Neural progenitor cell (in vitro differentiated cells): ENCODE measurements around the gene DRC3. TPM values are rescaled to one million over a fixed set of nuclear protein-coding genes. Genes with fewer than 3 reads are reported as not detected.

ENCODE experiments used
- DNase-seq: peaks from one replicate; pipeline ENCODE4 v3.0.0-alpha.2; 2016; ENCODE audit warnings: low spot score
- H2AFZ ChIP-seq: fragments of 200-600 bp; sonication (generic); replicated peaks from 2 replicates; pipeline ENCODE4 v1.6.1; 2016; ENCODE audit warnings: antibody characterized with exemption
- H3F3A ChIP-seq: fragments of 200-600 bp; sonication (generic); 2 replicates; pipeline ENCODE4 v1.6.1; 2016; ENCODE audit warnings: antibody characterized with exemption, low read depth
- H3K27ac ChIP-seq: fragments of 200-600 bp; sonication (generic); 2 replicates; pipeline ENCODE4 v1.5.1; 2016; ENCODE audit warnings: mild to moderate bottlenecking
- H3K27me3 ChIP-seq: fragments of 200-600 bp; sonication (generic); 2 replicates; pipeline ENCODE4 v1.6.1; 2016; ENCODE audit warnings: mild to moderate bottlenecking, moderate library complexity
- H3K36me3 ChIP-seq: fragments of 200-600 bp; sonication (generic); 2 replicates; pipeline ENCODE4 v1.5.1; 2016
- H3K4me1 ChIP-seq: fragments of 200-600 bp; sonication (generic); 2 replicates; pipeline ENCODE4 v1.6.1; 2016; ENCODE audit warnings: mixed run types
- H3K4me2 ChIP-seq: fragments of 200-600 bp; sonication (generic); 2 replicates; pipeline ENCODE4 v1.6.1; 2016
- H3K4me3 ChIP-seq: fragments of 200-600 bp; sonication (generic); 2 replicates; pipeline ENCODE4 v1.5.1; 2016
- H3K79me2 ChIP-seq: fragments of 200-600 bp; sonication (generic); 2 replicates; pipeline ENCODE4 v1.6.1; 2016; ENCODE audit warnings: low read depth
- H3K9ac ChIP-seq: fragments of 200-600 bp; sonication (generic); 2 replicates; pipeline ENCODE4 v1.6.1; 2016
- H3K9me3 ChIP-seq: fragments of 200-600 bp; sonication (generic); 2 replicates; pipeline ENCODE4 v1.5.1; 2016; ENCODE audit warnings: low read depth
- H4K20me1 ChIP-seq: fragments of 200-600 bp; sonication (generic); 2 replicates; pipeline ENCODE4 v1.6.1; 2016; ENCODE audit warnings: low read depth
- H3K27ac Mint-ChIP-seq: 3 replicates; pipeline ENCODE4 v1.8.0; 2021; ENCODE audit warnings: mixed read lengths
- H3K27me3 Mint-ChIP-seq: 2 replicates; pipeline ENCODE4 v1.8.0; 2022; ENCODE audit warnings: low read depth, mild to moderate bottlenecking, inconsistent platforms, moderate library complexity, mixed read lengths; ENCODE audit not compliant: insufficient read depth
- H3K36me3 Mint-ChIP-seq: 3 replicates; pipeline ENCODE4 v1.8.0; 2021; ENCODE audit warnings: mixed read lengths
- H3K4me1 Mint-ChIP-seq: 3 replicates; pipeline ENCODE4 v1.8.0; 2021; ENCODE audit warnings: mixed read lengths
- H3K4me3 Mint-ChIP-seq: 3 replicates; pipeline ENCODE4 v1.8.0; 2021; ENCODE audit warnings: mild to moderate bottlenecking, moderate library complexity, mixed read lengths
- H3K9me3 Mint-ChIP-seq: 3 replicates; pipeline ENCODE4 v1.8.0; 2020; ENCODE audit warnings: mixed read lengths
- EZH2 ChIP-seq: fragments of 200-600 bp; sonication (generic); IDR thresholded peaks from 2 replicates; pipeline ENCODE4 v1.6.1; 2017; ENCODE audit warnings: antibody characterized with exemption, mild to moderate bottlenecking, moderate library complexity
- EZH2phosphoT487 ChIP-seq: fragments of 200-600 bp; sonication (generic); IDR thresholded peaks from 2 replicates; pipeline ENCODE4 v1.6.1; 2017; ENCODE audit warnings: antibody characterized with exemption
- total RNA-seq: library from RNA; depleted of rRNA; stranded (reverse); fragments of >200 nt; gene quantifications from 2 replicates; pipeline ENCODE4 v1.2.3, GENCODE V29; 2015; ENCODE audit warnings: low replicate concordance
- TF ChIP-seq, protein P1 (sequence below): fragments of 200-600 bp; sonication (generic); IDR thresholded peaks from 2 replicates; pipeline ENCODE4 v1.5.1; 2017; ENCODE audit warnings: antibody characterized with exemption, mild to moderate bottlenecking

The DRC3 gene
- total RNA-seq, 1 donor from 2014 or later: 0.07 TPM

DNA sequence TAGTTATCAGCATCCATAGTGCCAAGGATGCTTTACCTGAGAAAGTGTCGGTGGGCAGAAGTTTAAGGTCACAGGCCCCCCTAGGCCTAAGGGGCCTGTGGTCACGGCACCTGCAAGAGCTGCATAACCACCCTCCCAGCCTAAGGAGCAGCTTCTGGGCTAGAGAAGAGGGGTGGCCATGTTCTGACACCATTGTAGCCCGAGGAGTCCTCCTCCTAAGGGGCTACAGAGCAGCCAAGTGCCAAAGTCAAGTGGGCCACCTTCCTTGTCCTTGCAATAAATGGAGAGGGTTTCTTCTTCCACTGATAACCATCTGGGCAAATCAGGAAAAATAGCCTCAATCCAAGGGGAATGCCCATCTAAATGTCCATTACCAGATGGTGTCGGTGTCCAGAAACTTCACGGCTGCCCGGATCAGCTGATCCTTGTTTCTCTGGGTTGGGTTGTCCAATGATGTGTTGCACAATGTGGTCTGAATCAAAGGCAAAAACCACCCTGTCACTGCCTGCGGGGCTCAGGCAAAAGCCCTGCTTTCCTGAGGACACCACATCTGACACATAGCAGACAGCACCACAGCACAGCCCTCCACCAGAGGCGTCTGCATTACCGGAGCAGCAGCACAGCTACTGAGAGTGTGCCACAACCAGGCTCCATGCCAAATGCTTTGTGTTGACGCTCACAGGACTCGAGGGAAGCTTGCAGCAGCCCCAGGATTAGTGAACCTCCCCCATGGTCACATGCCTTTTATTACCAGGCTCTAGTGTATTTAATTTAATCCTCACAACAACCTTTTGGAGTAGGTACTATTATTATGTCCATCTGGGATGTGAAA is 53.5 kb downstream of the DRC3 start:
- TF ChIP-seq EZH2phosphoT487: no peak
- Histone ChIP-seq H3K36me3 (no peaks in the 10 kb centered on the region), H3K4me2 (no peak overlapping the region), H3K27me3 (no peaks in the 10 kb centered on the region), H4K20me1 (no peaks in the 10 kb centered on the region), H3K79me2 (no peaks in the 10 kb centered on the region), H3K9me3 (no peaks in the 10 kb centered on the region), H3K9ac (no peak overlapping the region), H3K27ac (no peak overlapping the region), H3K4me1 (no peaks in the 10 kb centered on the region), H2AFZ (no peak overlapping the region), H3F3A (no peaks in the 10 kb centered on the region), H3K4me3 (no peak overlapping the region)
- peaks cover 11% of the 10 kb centered on the region for H3K4me1 Mint-ChIP-seq
- H3K4me3 Mint-ChIP-seq: no peak overlapping the region
- no peaks in the 10 kb centered on the region for H3K27me3 Mint-ChIP-seq
- peaks cover 2% of the 10 kb centered on the region for H3K36me3 Mint-ChIP-seq
- H3K9me3 Mint-ChIP-seq: no peaks in the 10 kb centered on the region
- H3K27ac Mint-ChIP-seq: no peak overlapping the region
- no peak for DNase-seq

DNA sequence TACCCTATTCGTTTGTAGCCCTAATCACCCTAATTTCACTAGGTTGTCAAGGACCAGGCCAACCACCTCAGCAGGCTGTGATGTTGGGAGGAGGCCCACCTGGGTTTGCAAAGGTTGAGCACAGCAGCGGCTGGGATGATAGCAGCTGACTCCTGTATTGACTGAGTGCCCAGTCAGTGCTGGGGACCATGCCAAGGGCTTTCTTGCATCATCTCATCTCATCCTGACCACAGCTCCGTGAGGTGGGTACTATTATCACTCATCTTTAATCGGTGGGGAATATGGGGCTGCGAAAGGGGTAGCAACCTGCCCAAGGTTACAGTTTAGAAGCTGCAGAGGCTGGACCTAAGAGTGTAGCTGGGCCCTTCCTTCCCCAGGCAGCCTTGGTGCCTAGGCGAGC is 54.6 kb downstream of the DRC3 start:
- no peaks in the 10 kb centered on the region for H3F3A ChIP-seq
- no peak overlapping the region for H3K27ac ChIP-seq
- Mint-ChIP-seq H3K4me1 (peaks cover 11% of the 10 kb centered on the region), H3K27ac (peak overlapping the region; percentile 14), H3K9me3 (no peaks in the 10 kb centered on the region), H3K4me3 (no peak overlapping the region), H3K36me3 (peaks cover 2% of the 10 kb centered on the region), H3K27me3 (no peaks in the 10 kb centered on the region)
- no peak overlapping the region for H2AFZ ChIP-seq
- no peak for DNase-seq
- no peak overlapping the region for H3K9ac ChIP-seq
- no peak overlapping the region for H3K4me3 ChIP-seq
- no peaks in the 10 kb centered on the region for H3K9me3 ChIP-seq
- no peaks in the 10 kb centered on the region for H3K4me1 ChIP-seq
- no peaks in the 10 kb centered on the region for H3K36me3 ChIP-seq
- H4K20me1 ChIP-seq: no peaks in the 10 kb centered on the region
- TF ChIP-seq, protein P1, sequence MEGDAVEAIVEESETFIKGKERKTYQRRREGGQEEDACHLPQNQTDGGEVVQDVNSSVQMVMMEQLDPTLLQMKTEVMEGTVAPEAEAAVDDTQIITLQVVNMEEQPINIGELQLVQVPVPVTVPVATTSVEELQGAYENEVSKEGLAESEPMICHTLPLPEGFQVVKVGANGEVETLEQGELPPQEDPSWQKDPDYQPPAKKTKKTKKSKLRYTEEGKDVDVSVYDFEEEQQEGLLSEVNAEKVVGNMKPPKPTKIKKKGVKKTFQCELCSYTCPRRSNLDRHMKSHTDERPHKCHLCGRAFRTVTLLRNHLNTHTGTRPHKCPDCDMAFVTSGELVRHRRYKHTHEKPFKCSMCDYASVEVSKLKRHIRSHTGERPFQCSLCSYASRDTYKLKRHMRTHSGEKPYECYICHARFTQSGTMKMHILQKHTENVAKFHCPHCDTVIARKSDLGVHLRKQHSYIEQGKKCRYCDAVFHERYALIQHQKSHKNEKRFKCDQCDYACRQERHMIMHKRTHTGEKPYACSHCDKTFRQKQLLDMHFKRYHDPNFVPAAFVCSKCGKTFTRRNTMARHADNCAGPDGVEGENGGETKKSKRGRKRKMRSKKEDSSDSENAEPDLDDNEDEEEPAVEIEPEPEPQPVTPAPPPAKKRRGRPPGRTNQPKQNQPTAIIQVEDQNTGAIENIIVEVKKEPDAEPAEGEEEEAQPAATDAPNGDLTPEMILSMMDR: no peak
- TF ChIP-seq EZH2phosphoT487 (no peak), EZH2 (no peak)
- no peak overlapping the region for H3K4me2 ChIP-seq
- H3K27me3 ChIP-seq: no peaks in the 10 kb centered on the region
- H3K79me2 ChIP-seq: no peaks in the 10 kb centered on the region

DNA sequence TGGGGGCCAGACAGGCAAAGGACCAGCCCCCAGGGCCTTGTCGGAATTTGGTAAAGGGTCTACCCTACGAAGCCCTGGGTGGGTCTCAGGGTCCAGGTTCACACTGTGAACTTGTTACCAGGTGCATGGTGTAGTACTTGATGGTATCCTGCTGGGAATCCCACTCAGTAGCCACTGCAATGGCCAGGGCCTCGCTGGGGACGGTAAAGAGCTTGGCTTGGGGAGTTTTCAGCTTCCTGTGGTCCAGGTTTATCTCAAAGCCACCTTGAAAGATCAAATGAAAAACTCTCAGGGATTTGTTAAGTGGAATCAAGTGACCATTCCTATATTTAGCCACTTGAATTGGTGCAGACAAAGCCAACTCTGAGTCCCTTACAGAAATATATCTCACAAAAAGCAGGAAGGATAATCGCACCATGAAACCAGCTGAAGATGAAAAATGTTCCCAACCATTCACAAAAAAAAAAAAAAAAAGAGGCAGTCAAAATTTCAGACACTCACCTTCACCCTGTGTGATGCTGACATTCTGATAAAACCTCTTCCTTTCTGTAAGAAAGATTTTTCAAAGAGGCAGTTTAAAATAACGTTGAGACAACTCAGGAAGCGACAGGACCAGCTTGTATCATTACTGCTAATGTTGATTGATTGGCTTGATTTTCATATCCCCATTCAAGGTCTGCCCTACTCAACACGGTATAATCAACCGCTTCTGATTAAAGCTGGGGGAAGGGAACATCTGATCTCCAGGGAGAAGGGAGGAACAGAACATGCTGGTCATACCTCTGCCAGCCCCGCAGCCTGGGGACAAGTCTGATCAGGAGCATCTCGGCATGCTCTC is 55.7 kb downstream of the DRC3 start:
- H3K27ac Mint-ChIP-seq: no peak overlapping the region

More for the DNA sequence above, 55.7 kb downstream of the DRC3 start:
- Histone ChIP-seq H3K27ac (no peak overlapping the region), H4K20me1 (no peaks in the 10 kb centered on the region), H2AFZ (no peak overlapping the region), H3K27me3 (no peaks in the 10 kb centered on the region), H3K79me2 (no peaks in the 10 kb centered on the region), H3K9ac (no peak overlapping the region), H3K4me3 (no peak overlapping the region), H3K4me1 (no peaks in the 10 kb centered on the region), H3K9me3 (no peaks in the 10 kb centered on the region), H3F3A (no peaks in the 10 kb centered on the region), H3K36me3 (no peaks in the 10 kb centered on the region), H3K4me2 (no peak overlapping the region)
- H3K27me3 Mint-ChIP-seq: no peaks in the 10 kb centered on the region
- H3K4me1 Mint-ChIP-seq: peaks cover 14% of the 10 kb centered on the region
- TF ChIP-seq EZH2phosphoT487 (no peak), EZH2 (no peak)
- TF ChIP-seq, protein P1: no peak
- DNase-seq: no peak
- H3K36me3 Mint-ChIP-seq: peaks cover 2% of the 10 kb centered on the region
- H3K4me3 Mint-ChIP-seq: no peak overlapping the region
- no peaks in the 10 kb centered on the region for H3K9me3 Mint-ChIP-seq
